Tibial nerve (tissue), 4 donors: Measurements from ENCODE around the gene IL34.

Experiments used
- CTCF ChIP-seq, 5 experiments: fragments of 200-600 bp in 3 of 5; fragments of 450-650 bp in 2 of 5; sonication (generic) in 3 of 5; IDR thresholded peaks; one replicate each; pipeline ENCODE4 v1.5.1; 2016 to 2019; ENCODE audit warnings: antibody characterized with exemption in 5 of 5, mild to moderate bottlenecking in 3 of 5, moderate library complexity in 2 of 5
- EP300 ChIP-seq, 2 donors: sonication (generic); formaldehyde crosslinking; IDR thresholded peaks; one replicate each; pipeline ENCODE4 v1.6.1; 2017; ENCODE audit warnings: antibody characterized with exemption in 2 of 2, mild to moderate bottlenecking in 1 of 2
- POLR2A ChIP-seq, 2 donors: fragments of 450-650 bp; IDR thresholded peaks; one replicate each; pipeline ENCODE4 v1.6.1; 2017; ENCODE audit warnings: antibody characterized with exemption in 2 of 2, mild to moderate bottlenecking in 2 of 2, moderate library complexity in 2 of 2

GRCh38 chr16:70696355-70696754 is 50.0 kb downstream of the IL34 start:
- TF ChIP-seq EP300 (IDR thresholded peaks at IDR 0.05) = no peak
- TF ChIP-seq CTCF (IDR thresholded peaks at IDR 0.05) = no peak
- TF ChIP-seq POLR2A (IDR thresholded peaks at IDR 0.05) = no peak
